Measurements from ENCODE around the gene BNC2.

The BNC2 gene

DNA sequence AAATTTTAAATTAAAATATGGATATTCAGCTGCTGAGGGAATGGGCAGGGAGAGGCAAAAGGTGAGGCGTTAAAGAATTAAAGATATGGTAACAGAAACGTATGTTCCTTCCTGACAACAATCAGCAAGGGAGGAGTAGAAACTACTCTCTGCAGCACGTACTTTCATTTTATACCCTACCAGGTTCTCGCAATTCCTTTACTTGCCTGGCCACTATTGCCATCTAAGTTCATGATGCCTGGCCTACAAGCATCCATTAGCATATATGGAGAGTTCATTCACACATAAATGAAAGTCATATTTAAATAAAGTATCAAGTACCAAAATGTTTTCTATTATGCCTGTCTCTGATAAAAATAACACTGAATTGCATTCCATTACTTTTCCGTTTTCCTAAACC, 125.1 kb downstream of the BNC2 start:
- Histone ChIP-seq H4K8ac (ENCODE audit: low read depth, low read length) (no peak overlapping the region), H3K36me3 (replicated peaks in 1 of 2; ENCODE audit: control insufficient read depth in 2 of 2, insufficient read depth in 2 of 2, low read length in 2 of 2) (no peaks in the 10 kb centered on the region), H2BK5ac (ENCODE audit: low read length) (no peak overlapping the region), H3K27ac (replicated peaks; ENCODE audit: low read length) (no peak overlapping the region), H3K4me1 (ENCODE audit: control insufficient read depth in 2 of 2, insufficient read depth in 1 of 2, low read depth in 1 of 2, low read length in 2 of 2) (no peaks in the 10 kb centered on the region), H3K9ac (ENCODE audit: low read depth, low read length, poor library complexity) (no peak overlapping the region), H3K4me2 (ENCODE audit: insufficient read depth, low read length, poor library complexity, severe bottlenecking) (no peak overlapping the region), H2BK120ac (ENCODE audit: low read depth, low read length) (no peak overlapping the region), H2BK15ac (ENCODE audit: low read length) (no peak overlapping the region), H4K91ac (ENCODE audit: low read depth, low read length, poor library complexity) (no peak overlapping the region), H3K9me3 (replicated peaks in 1 of 2; ENCODE audit: control insufficient read depth in 2 of 2, insufficient read depth in 1 of 2, low read depth in 1 of 2, low read length in 2 of 2) (no peaks in the 10 kb centered on the region), H3K4me3 (ENCODE audit: low read length in 2 of 2) (no peak overlapping the region), H2AK5ac (ENCODE audit: low read depth, low read length) (no peak overlapping the region), H3K23ac (ENCODE audit: low read depth, low read length, poor library complexity) (no peak overlapping the region), H3K4ac (ENCODE audit: low read length) (no peak overlapping the region), H2BK12ac (ENCODE audit: low read length) (no peak overlapping the region), H3K27me3 (ENCODE audit: control insufficient read depth in 3 of 3, insufficient read depth in 3 of 3, low read depth in 1 of 3, low read length in 3 of 3) (no peaks in the 10 kb centered on the region), H3K79me1 (ENCODE audit: low read depth, low read length) (no peaks in the 10 kb centered on the region), H3K14ac (ENCODE audit: low read length) (no peak overlapping the region), H3K18ac (ENCODE audit: low read length) (no peak overlapping the region), H2AFZ (ENCODE audit: low read length) (no peak overlapping the region)
- whole genome bisulfite sequencing, 2 donors (ENCODE audit: extremely low coverage in 2 of 2, insufficient read length in 2 of 2, insufficient replicate concordance in 1 of 2): no CpG with 5 or more reads among the region's 5 CpGs
- DNase-seq (ENCODE audit: low spot score): no peak

DNA sequence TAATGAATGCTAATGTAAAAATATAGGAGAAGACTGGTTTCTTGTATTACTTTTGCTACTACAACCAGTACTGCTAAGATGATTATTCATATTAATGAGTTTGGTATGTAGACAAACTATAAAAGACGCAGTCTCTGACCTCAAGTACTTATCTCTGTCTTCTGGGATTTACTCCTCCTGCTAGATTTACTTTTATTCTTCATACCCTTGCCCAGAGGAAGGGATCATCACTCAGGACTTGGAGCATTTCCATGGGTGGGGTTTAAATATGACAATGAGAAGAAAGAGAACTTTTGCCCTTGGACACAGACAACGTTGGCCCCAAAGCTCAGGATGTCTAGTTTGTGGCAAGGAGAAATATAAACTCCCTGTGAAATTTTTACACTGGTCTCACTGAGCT, 126.1 kb downstream of the BNC2 start:
- WGBS, 2 donors (ENCODE audit: extremely low coverage in 2 of 2, insufficient read length in 2 of 2, insufficient replicate concordance in 1 of 2): no CpG with 5 or more reads among the region's 2 CpGs
- no peak for DNase-seq (ENCODE audit: low spot score)

DNA sequence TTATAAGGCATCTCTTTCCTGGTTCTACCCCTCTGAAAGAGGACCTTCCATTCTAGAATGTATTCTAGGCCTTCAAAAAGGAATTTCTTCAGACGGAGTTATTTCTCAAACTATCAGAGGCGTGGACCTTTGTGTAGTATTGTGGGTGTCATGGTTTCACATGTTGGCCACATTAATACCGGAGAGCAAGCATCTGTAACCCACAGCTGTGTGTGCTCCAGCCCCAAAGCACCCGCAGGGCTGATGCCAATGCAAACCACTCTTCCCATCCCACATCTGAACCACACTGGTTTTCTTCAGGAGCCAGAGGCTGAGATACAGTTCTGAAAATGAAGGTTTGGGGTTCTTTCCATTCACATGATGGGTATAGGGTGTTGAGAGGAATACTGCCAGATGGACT, 127.1 kb downstream of the BNC2 start:
- Histone ChIP-seq H3K4me2 (ENCODE audit: insufficient read depth, low read length, poor library complexity, severe bottlenecking) (no peak overlapping the region), H2BK12ac (ENCODE audit: low read length) (no peak overlapping the region), H2AFZ (ENCODE audit: low read length) (no peak overlapping the region), H3K27ac (replicated peaks; ENCODE audit: low read length) (no peak overlapping the region), H4K91ac (ENCODE audit: low read depth, low read length, poor library complexity) (no peak overlapping the region), H2BK120ac (ENCODE audit: low read depth, low read length) (no peak overlapping the region), H3K14ac (ENCODE audit: low read length) (no peak overlapping the region), H3K4ac (ENCODE audit: low read length) (no peak overlapping the region), H3K79me1 (ENCODE audit: low read depth, low read length) (no peaks in the 10 kb centered on the region), H3K18ac (ENCODE audit: low read length) (no peak overlapping the region), H2AK5ac (ENCODE audit: low read depth, low read length) (no peak overlapping the region), H3K9ac (ENCODE audit: low read depth, low read length, poor library complexity) (no peak overlapping the region), H4K8ac (ENCODE audit: low read depth, low read length) (no peak overlapping the region), H3K9me3 (replicated peaks in 1 of 2; ENCODE audit: control insufficient read depth in 2 of 2, insufficient read depth in 1 of 2, low read depth in 1 of 2, low read length in 2 of 2) (no peaks in the 10 kb centered on the region), H2BK5ac (ENCODE audit: low read length) (no peak overlapping the region), H3K36me3 (replicated peaks in 1 of 2; ENCODE audit: control insufficient read depth in 2 of 2, insufficient read depth in 2 of 2, low read length in 2 of 2) (no peaks in the 10 kb centered on the region), H3K4me3 (ENCODE audit: low read length in 2 of 2) (no peak overlapping the region), H3K4me1 (ENCODE audit: control insufficient read depth in 2 of 2, insufficient read depth in 1 of 2, low read depth in 1 of 2, low read length in 2 of 2) (no peaks in the 10 kb centered on the region), H2BK15ac (ENCODE audit: low read length) (no peak overlapping the region), H3K23ac (ENCODE audit: low read depth, low read length, poor library complexity) (no peak overlapping the region), H3K27me3 (ENCODE audit: control insufficient read depth in 3 of 3, insufficient read depth in 3 of 3, low read depth in 1 of 3, low read length in 3 of 3) (no peaks in the 10 kb centered on the region)
- no CpG with 5 or more reads among the region's 4 CpGs for WGBS, 2 donors (ENCODE audit: extremely low coverage in 2 of 2, insufficient read length in 2 of 2, insufficient replicate concordance in 1 of 2)
- DNase-seq (ENCODE audit: low spot score): no peak

More for the DNA sequence above, 126.1 kb downstream of the BNC2 start:
- Histone ChIP-seq H2BK15ac (ENCODE audit: low read length) (no peak overlapping the region), H3K18ac (ENCODE audit: low read length) (no peak overlapping the region), H4K8ac (ENCODE audit: low read depth, low read length) (no peak overlapping the region), H3K9ac (ENCODE audit: low read depth, low read length, poor library complexity) (no peak overlapping the region), H2AK5ac (ENCODE audit: low read depth, low read length) (no peak overlapping the region), H2BK5ac (ENCODE audit: low read length) (no peak overlapping the region), H4K91ac (ENCODE audit: low read depth, low read length, poor library complexity) (no peak overlapping the region), H3K79me1 (ENCODE audit: low read depth, low read length) (no peaks in the 10 kb centered on the region), H3K27ac (replicated peaks; ENCODE audit: low read length) (no peak overlapping the region), H2AFZ (ENCODE audit: low read length) (no peak overlapping the region), H3K9me3 (replicated peaks in 1 of 2; ENCODE audit: control insufficient read depth in 2 of 2, insufficient read depth in 1 of 2, low read depth in 1 of 2, low read length in 2 of 2) (no peaks in the 10 kb centered on the region), H3K23ac (ENCODE audit: low read depth, low read length, poor library complexity) (no peak overlapping the region), H2BK120ac (ENCODE audit: low read depth, low read length) (no peak overlapping the region), H2BK12ac (ENCODE audit: low read length) (no peak overlapping the region), H3K4me1 (ENCODE audit: control insufficient read depth in 2 of 2, insufficient read depth in 1 of 2, low read depth in 1 of 2, low read length in 2 of 2) (no peaks in the 10 kb centered on the region), H3K4me2 (ENCODE audit: insufficient read depth, low read length, poor library complexity, severe bottlenecking) (no peak overlapping the region), H3K4ac (ENCODE audit: low read length) (no peak overlapping the region), H3K27me3 (ENCODE audit: control insufficient read depth in 3 of 3, insufficient read depth in 3 of 3, low read depth in 1 of 3, low read length in 3 of 3) (no peaks in the 10 kb centered on the region), H3K14ac (ENCODE audit: low read length) (no peak overlapping the region), H3K36me3 (replicated peaks in 1 of 2; ENCODE audit: control insufficient read depth in 2 of 2, insufficient read depth in 2 of 2, low read length in 2 of 2) (no peaks in the 10 kb centered on the region), H3K4me3 (ENCODE audit: low read length in 2 of 2) (no peak overlapping the region)

DNA sequence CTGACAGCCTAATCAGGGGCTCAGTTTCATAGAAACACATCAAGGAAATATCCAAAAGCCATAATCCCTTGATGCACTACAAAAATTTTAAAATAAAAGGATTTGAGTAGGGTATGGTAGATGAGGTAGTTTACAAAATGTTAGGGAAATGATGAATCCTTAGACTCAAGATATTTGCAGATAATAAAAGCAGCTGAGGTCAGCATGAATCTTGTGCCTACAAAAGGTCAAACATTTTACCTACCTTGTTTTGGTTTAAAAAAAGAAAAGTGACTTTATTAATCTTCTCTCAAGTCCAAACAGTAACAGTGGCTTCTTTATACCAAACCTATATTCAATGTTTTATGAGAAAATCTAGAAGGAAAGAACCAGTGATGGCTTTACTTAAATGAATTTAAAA, 135.5 kb downstream of the BNC2 start:
- DNase-seq (ENCODE audit: low spot score): no peak
- H3K4me2 ChIP-seq (ENCODE audit: insufficient read depth, low read length, poor library complexity, severe bottlenecking): no peak overlapping the region
- H3K9ac ChIP-seq (ENCODE audit: low read depth, low read length, poor library complexity): no peak overlapping the region
- no peak overlapping the region for H2BK12ac ChIP-seq (ENCODE audit: low read length)
- H2AK5ac ChIP-seq (ENCODE audit: low read depth, low read length): no peak overlapping the region
- H3K23ac ChIP-seq (ENCODE audit: low read depth, low read length, poor library complexity): no peak overlapping the region
- no peak overlapping the region for H2BK120ac ChIP-seq (ENCODE audit: low read depth, low read length)
- no peaks in the 10 kb centered on the region for H3K9me3 ChIP-seq (replicated peaks in 1 of 2; ENCODE audit: control insufficient read depth in 2 of 2, insufficient read depth in 1 of 2, low read depth in 1 of 2, low read length in 2 of 2)
- H2AFZ ChIP-seq (ENCODE audit: low read length): no peak overlapping the region
- H3K4me1 ChIP-seq (ENCODE audit: control insufficient read depth in 2 of 2, insufficient read depth in 1 of 2, low read depth in 1 of 2, low read length in 2 of 2): peaks cover 0 to 2% of the 10 kb centered on the region in 2 donors
- H3K18ac ChIP-seq (ENCODE audit: low read length): no peak overlapping the region
- H3K36me3 ChIP-seq (replicated peaks in 1 of 2; ENCODE audit: control insufficient read depth in 2 of 2, insufficient read depth in 2 of 2, low read length in 2 of 2): no peaks in the 10 kb centered on the region
- H3K79me1 ChIP-seq (ENCODE audit: low read depth, low read length): no peaks in the 10 kb centered on the region
- H3K4ac ChIP-seq (ENCODE audit: low read length): no peak overlapping the region
- no peak overlapping the region for H2BK5ac ChIP-seq (ENCODE audit: low read length)
- H2BK15ac ChIP-seq (ENCODE audit: low read length): no peak overlapping the region
- no peak overlapping the region for H3K27ac ChIP-seq (replicated peaks; ENCODE audit: low read length)
- no peak overlapping the region for H4K91ac ChIP-seq (ENCODE audit: low read depth, low read length, poor library complexity)
- peaks cover 0 to 18% (median 0%) of the 10 kb centered on the region in 3 experiments for H3K27me3 ChIP-seq (ENCODE audit: control insufficient read depth in 3 of 3, insufficient read depth in 3 of 3, low read depth in 1 of 3, low read length in 3 of 3)
- H3K4me3 ChIP-seq (ENCODE audit: low read length in 2 of 2): no peak overlapping the region
- no peak overlapping the region for H3K14ac ChIP-seq (ENCODE audit: low read length)
- H4K8ac ChIP-seq (ENCODE audit: low read depth, low read length): no peak overlapping the region
